Stimulated activated naive CD8-positive, alpha-beta T cell treated with anti-CD3 and anti-CD28 coated beads, Interleukin-15, Interleukin-2, amounts not matched to agents 100 U/mL and 50 U/mL, for 24 hours (primary cell): ENCODE measurements around the gene PKP4.

Experiments used
- ATAC-seq: fragments of 150-1000 bp; cut with Tn5 transposase; one replicate; pipeline ENCODE4 v1.10.0; 2021
- DNase-seq: peaks from one replicate; pipeline ENCODE4 v3.0.0; 2021

Gene PKP4

DNA sequence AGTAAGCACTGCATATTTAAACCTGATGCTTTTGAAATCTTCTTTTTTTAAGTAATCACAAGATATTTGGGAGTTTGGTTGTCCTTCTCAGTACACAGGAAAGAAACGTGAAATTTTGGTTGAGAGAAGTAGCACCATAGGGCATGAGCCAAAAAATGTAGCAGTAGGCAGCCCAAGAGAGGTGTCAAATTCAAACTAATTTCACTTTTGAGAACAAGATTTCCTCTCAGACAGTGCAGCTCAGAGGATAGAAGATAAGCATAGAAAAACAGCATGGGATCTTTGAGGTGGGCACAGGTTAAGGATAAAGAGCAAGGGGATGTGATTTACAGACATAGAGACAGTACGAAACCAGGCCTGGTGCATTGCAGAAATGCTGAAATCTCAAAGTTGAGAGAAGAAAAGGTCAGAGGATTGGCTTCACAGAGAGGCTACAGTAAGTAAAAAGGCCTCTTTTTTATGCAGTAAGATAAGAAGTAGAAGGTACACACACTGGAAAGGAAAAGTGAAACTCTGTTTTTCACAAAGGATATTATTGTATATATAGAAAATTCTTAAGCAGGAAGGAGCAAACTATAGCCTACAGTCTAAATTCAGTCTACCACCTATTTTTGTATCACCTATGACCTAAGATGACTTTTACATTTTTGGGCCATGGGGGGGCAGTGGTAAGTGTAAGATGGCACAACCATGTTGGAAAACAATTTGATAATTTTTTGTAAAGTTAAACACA, 89.8 kb downstream of the PKP4 start:
- DNase-seq, result no peak
- ATAC-seq, result no peak

DNA sequence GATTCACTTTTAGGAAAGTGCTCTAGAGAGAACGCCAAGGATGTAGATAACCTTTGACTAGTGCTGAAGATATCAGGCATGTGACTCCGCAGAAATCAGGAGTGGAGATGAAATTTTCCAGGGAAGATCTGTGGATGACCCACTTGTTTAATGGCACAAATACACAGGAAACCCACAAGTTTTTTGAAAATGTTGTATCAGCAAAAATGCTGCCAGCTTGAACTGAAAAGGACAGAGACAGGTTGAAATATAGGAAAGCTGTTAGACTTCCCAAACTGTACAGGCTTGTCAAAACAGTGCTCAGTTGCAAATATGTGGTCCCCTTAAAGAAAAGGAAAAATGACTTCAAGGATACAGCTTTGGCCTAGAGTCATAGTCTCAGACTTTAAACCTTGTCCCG, 96.5 kb downstream of the PKP4 start:
- DNase-seq, result no peak
- no peak for ATAC-seq

DNA sequence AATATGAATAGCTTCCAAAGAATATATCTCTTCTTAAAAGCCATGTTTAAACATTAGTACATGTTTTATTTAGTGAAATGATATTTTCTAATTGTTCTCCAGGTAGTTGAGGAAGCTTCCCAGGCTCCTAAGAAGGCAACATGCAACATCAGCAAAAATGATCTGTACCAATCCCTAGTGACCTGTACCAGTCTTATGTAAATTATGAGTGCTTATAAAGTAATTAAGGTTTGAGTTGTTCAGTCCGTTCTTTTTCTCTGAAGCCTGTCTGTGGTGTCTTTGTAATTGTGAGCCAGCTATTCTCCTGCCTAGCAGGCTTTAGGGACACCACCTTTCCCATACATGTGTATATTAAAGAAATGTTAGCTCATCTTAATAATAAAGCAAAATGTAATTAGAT, 98.2 kb downstream of the PKP4 start:
- DNase-seq, result no peak
- no peak for ATAC-seq

DNA sequence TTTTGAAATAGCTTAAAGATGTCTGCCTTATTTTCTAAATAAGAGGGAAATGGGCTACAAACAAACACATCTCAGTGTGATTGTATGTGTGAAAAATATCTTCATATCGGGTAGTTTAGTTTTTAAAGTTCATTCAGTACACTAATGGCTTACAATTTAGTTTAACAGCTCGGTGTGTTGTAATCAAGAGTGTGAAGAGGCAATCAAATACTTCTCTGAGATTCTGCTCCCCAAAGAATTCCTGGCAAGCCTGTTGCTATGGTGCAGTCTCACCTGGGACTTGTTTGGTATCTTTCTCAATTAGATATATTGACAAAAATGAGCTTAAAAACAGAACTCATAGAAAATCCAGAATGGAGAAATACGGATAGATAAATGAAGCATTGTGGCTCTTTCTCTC, 99.4 kb downstream of the PKP4 start:
- DNase-seq (no peak), ATAC-seq (no peak)

DNA sequence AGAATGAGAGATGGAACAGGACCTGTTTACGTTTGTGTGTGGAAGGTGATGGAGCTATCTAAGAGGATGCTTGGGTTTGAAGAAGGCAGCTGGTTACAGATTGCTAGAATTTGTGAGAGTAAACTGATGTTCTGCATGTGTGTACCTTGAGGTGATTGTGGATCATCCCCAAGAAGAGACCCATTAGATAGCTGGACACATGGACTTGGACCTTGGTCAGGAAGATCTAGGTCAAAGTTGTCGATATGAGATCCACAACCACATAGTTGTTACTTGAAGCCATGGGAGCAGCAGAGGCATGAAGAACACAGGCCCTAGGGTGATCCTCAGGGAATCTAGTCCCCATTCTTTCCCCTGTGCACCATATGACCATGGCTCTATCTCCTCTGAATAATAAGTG, 101.0 kb downstream of the PKP4 start:
- ATAC-seq (no peak), DNase-seq (no peak)

DNA sequence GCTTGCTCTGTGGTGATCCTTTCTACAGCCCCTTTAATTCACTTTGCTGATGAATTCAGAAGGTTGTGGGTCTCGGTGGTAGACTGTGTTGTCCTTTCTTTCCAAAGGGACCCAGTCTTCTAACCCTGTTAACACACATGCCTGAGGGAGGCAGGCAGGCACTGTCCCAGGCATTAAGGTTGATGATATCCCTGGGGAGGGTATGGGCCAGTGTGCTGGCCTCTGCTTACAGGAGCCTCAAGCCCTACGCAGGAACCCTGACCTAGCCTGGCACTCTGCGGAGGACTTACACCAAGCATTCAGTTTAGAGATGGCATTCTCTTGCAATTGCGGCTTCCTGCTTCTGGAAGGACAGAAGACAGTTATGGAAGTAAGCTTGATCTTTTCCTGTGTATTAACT, 102.5 kb downstream of the PKP4 start:
- DNase-seq (no peak), ATAC-seq (no peak)

DNA sequence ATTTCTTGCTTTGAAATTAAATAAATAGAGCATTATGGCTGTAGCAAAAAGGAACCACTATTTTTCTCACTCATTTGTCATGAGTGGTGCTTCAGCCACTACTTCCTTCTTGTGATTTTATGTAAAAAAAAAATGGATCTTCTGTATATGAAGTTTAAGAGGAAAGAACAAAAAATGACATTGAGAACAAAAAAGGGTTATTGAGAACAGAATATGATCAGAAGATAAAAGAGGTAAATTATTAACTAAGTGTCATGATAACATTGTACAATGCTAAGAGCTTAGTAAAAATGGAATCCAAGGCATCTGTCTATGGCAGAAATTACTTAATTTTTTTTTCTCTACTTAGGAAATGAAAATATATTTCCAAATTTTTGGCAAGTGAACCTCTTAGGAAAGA, 103.5 kb downstream of the PKP4 start:
- ATAC-seq (no peak), DNase-seq (no peak)

DNA sequence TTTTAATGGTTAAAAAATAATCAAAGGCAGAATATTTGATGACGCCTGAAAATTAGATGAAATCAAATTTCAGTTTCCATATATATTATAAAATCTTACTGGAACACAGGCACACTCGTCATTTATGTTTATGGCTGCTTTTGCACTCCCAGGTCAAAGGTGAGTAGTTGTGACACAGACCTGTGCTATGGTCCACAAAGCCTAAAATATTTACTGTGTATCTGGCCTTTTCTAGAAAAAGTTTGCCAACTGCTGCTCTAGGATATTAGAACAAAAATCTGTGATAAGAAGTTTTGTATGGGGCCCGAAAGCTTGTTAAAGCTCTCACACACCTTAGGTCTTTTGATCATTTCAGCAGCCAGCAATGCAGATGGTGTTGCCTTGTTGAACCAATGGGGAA, 104.3 kb downstream of the PKP4 start:
- DNase-seq, result no peak

DNA sequence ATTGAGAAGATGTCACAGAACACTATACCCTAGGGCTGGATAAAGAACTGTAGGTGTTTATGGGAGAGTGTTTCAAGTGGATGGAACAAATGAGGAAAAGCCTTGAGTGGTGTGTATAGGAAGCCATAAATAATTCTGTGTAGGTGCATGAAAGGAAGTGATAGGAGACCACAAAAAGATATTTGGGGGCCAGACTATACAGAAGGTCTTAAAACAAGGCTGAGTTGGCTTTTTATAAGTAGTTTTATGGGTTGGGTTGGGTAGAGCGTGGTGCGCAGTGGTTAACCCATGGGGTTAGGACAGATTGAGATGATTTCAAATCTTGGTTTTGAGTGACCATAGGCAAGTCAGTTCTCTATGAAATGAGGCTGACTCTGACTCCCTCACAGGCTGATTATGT, 110.5 kb downstream of the PKP4 start:
- no peak for DNase-seq
- no peak for ATAC-seq

More for the DNA sequence above, 104.3 kb downstream of the PKP4 start:
- no peak for ATAC-seq

DNA sequence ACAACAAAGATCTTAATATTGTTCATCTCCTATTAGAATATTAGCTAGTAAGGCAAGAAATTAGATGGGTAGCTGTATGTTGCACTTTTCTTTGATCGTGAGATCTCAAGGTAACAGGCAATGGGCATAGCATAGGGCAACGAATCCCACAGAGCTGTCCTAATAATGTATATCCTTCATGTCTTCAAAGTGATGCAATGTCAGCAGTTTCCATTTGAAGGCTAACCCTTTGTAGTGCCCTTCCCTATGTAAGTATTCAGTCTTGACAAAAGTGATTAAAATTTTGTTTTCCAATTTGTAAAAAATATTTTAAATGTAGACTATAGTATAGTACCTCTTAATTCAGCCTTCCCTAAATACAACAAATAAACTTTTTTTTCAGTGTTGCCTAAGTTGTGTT, 112.5 kb downstream of the PKP4 start:
- DNase-seq (no peak), ATAC-seq (no peak)

DNA sequence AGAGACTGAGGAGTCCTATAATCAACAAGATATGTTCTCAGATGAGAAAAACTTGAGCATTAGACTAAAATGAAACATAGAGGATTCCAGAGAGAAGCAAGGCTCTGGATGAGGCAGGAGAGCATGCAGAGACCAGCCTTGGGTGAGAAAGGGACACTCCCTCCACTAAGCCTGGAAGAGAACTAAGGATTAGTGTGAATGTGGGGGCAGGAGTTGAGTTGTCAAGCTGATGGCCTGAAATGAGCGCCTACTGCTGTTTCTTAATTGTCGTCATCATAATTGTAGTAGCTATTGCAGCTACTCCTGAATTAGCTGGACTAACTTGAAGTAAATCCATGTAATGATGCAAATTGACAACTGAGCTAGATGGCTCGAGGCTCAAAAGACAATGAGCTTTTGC, 114.1 kb downstream of the PKP4 start:
- no peak for DNase-seq
- ATAC-seq, result no peak

DNA sequence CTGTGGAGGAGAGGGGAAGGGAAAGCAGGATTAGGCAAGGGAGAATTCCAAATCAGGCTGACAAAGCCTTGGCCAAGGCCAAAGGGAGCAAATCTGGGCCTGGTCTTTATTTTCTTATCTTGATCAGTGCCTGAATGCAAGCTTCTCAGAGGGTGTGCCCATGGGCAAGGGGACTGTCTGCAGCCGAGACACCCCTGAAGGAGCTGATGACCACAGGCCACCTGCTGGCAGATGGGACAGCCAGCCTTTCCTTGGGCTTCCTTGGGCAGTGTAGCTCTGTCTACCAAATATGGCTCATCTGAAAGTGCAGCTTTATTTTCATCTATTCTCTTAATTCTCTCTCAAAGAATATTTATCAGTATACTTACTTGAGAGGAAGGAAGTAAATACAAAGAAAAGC, 117.0 kb downstream of the PKP4 start:
- DNase-seq (no peak), ATAC-seq (no peak)

DNA sequence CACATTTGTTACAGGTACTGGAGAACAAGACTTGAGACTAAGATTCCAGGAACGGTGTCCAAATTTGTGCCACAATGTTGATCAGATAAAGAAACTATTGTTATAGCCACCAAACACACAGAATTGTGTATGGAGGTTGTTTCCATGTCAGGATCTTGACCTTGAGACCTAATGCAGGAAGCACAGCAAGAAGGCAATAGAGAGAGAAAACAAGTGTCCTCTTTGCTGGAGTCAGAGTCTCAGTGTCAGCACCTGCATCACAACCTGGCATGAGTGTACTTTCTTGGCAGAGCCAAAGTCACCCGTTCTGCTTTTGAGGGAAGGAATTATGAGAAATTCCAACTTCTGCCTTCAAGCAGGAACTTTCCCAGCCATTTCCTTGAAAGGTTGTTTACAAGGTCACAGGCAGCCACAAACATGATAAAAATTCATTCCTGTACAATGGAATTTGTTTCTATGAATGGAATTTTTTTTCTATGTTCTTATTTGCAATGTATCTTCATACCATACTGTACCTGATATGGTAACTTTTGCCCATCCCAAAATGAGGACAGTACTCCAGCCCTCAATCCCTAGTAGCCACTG, 118.4 kb downstream of the PKP4 start:
- ATAC-seq, result no peak
- no peak for DNase-seq

DNA sequence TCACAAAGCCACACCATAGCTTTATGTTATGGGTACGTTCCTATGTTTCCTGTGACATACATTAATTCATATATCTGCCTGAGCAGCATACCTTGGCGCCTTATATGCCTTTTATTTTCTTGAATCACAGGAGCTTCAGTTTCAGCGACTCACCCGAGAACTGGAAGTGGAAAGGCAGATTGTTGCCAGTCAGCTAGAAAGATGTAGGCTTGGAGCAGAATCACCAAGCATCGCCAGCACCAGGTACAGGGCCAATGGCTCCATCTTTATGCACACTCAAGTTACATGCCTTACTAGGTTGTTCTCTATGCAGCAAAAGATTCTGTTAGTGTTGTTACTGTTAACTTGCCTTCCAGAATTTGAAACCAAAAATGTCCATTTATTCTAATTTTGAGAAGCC, 120.4 kb downstream of the PKP4 start:
- no peak for DNase-seq
- ATAC-seq, result no peak

DNA sequence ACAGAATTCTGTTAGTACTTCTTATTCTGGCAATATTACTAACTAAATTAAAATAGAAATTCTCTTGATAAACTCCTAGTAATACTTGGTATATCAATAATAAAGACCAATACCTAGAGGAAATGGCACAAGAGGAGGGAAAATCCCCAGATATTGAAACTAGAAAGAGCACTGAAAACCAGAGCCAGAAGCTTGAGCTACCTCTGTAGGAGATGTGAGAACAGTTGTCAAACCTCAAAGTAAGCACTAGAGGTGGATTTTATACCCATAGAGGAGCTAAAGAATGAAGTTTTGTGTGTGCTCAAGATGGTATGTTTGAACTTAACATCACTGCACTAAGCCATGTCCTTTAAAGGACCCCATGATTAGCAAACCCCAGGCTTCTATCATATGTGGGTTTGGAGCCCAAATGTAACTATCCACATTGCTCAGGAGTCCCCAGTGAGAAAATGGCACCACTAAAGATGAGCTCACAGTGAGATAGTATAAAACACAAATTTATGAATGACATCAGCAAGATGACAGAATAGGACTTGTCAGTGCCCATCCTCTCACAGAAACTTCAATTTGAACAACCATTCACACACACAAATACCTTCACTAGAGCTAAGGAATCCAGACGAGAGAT, 122.1 kb downstream of the PKP4 start:
- ATAC-seq, result no peak
- no peak for DNase-seq

DNA sequence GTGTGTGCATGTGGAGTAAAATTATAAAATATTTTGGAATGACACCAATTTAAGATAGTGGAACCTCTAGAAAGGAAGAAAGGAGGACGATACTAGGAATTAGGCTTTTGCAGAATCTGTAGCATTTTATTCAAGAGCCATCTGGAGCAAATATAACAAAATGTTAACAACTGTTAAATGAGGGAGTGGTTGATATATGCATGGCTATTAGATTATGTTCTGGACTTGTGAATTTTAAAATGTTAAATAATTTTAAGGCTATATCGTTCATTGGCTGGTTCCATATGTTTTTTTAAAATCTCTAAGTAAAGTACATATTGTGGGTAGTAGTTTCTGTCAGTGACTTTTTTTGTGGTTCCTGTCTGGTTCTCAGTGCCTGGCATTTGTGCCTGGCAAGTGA, 123.2 kb downstream of the PKP4 start:
- DNase-seq (no peak), ATAC-seq (no peak)

DNA sequence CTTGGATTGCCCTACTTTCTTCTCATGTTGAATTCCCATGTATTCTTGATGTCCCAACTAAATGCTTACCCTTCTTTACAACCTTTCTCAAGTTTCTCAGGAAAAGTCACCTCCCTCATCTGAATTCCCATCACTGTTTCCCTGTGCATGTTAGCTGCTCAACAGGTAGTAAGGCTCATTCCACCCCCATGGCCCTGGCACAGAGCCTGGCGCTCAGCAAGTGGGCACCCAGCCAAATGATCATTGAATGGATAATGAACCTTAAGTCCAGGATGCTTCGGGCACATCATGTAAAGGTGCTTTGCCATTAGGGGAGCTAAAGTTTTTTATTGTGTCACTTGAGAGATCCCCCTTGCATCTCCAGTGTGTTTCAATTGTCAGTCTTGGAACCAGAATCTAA, 124.0 kb downstream of the PKP4 start:
- no peak for ATAC-seq
- no peak for DNase-seq

DNA sequence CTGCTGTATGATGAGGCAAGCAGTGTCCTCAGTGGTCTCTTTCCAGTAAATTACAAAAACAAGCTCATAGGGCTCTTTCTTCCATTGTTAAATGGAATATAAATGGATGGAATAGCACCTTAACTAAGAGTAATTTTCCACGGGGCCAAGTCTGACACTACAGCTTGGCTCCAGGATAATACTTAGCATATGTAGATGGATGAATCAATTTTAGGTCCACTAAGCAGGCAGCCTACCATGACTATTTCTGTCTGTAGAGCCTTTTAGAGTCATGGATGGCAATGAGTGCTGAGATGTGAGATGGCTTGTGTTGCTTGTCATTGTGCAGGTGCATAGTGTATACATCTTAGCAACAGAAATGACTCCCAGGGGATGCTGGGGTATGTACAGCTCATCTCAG, 125.9 kb downstream of the PKP4 start:
- no peak for DNase-seq
- no peak for ATAC-seq

DNA sequence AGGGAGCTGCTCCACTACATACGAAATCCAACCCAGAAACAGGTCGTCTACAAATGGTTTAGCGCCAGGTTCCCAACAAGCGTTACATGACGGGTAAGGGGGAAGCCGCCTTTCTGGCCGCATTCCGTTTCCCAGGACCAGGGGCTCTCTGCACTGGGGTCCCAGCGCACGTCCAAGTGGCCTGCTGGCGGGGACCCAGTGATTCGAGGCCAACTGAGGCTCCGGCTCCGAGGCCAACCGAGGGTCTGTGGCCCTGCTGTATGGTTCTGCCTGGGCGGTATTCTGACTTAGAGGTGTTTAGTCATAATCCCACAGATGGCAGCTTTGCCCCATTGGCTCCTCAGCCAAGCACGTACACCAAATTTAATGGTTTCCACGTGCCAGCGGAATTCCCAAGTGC, 127.2 kb downstream of the PKP4 start:
- ATAC-seq (no peak), DNase-seq (no peak)

DNA sequence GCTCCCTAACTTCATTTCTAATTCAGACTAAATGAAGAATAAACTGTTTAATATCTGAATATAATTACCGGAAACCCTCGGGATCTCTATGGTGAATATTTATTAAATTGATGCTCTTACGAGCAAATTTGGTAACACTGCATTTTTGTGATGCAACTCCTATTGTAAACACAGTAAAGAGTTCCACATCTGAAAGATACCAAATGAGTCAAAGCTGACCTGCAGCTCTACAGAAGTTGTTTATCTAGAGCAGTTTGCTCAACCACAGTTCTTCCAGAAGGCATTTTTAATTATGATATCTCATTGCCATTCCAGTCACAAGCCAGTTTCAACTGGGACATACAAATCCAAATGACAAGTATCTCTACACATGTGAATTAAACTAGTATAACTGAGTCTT, 129.7 kb downstream of the PKP4 start:
- no peak for DNase-seq
- ATAC-seq, result no peak

DNA sequence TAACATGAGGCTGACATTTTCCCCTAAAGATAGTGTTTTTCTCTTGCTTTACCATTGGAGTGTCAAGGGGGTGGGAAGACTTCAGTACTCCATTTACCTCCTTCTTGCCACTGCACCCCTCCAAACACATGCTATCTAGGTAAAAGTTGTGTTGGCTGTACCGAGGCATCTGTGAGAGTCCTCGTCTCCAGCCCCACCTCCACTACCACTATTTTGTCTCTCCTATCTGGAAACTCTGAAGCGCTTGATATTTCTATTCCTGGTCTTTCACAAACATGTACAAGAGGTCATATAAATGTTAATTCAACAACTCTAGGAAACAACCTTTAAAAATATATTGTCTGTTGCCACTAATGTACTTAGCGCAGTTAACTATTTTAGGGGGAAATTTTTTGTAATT, 132.6 kb downstream of the PKP4 start:
- no peak for DNase-seq
- no peak for ATAC-seq

DNA sequence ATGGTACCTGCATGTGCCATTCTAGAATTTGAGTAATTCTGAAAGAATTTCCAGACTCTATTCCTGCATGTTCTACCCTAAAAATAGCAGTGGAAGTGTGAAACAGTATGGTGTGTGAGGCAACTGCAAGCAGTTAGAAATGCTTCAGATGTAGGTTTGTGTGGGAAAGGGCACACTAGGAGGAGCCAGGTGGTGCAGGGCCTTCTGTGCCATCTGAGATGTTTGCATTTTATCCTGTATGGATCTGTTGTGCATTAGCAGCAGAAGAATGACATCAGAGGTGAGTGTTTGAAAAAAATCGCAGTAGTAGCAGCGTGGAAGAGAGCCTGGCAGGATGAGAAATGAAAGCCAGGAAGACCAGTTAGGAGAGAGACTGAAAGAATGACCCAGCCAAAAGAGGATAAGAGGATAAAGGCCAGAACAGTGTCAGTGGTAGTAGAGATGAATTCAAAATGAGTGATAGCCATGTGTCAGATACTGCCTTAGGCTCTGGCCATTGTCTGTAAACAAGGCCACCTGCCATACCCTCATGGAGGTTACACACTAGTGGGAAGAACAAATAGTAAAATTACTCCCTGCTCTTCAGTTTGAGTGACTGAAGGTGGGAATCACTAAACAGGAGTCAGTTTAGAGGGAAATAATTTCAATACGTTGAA, 142.2 kb downstream of the PKP4 start:
- no peak for ATAC-seq
- no peak for DNase-seq

DNA sequence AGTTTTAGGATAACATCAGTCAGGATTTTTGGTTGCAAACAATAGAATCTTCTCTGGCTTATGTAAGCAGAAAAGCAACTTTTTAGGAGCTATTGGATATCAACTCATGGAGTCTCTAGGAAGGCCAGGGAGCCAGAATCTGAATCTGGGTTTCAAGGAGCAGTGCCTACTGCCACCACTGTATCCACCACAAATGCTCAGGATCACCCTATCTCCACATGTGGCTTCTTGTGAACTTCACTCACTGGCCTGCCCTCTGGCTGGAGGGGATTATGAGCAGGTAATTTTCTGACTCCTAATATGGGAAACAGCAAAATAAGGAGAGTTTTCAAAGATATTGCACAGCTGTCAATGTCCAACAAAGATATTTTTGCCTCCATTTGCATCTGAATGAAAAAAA, 142.9 kb downstream of the PKP4 start:
- no peak for ATAC-seq
- DNase-seq, result no peak
